Sciatic nerve (tissue), 2 donors: ENCODE measurements around the gene OVCA2. TPM values are rescaled to one million over a fixed set of nuclear protein-coding genes. Genes with fewer than 3 reads are reported as not detected.
A peak's percentile ranks its signal among the peaks of the same experiment; 100 is the strongest.
"Not testable (repeated sequence)": the region's sequence is repeated elsewhere in the genome, so short reads cannot be mapped to it uniquely, and the experiment has no call there.

Experiments used
- ATAC-seq: fragments of 200-7000 bp; cut with Tn5 transposase; one replicate; pipeline ENCODE4 v1.9.1; 2020; ENCODE audit warnings: mild to moderate bottlenecking, moderate library complexity
- DNase-seq: peaks from one replicate; pipeline ENCODE4 v3.0.0-alpha.2; 2020; ENCODE audit warnings: low spot score
- intact Hi-C: fragments of 100-400 bp; cut with DNase I; formaldehyde crosslinking; loops from one replicate; pipeline ENCODE4 v1.14.2; 2022
- total RNA-seq: library from RNA; stranded (reverse); fragmentation: NEBNext Ultra II Directional; extraction: Animal tissue kit (Norgen Biotek cat#: 25700); gene quantifications from one replicate; pipeline ENCODE4 v1.2.1, GENCODE V29; 2021
- donor health status: DM: no; HTN: no; CAD: no.
- donor health status: DM: no; HTN: no; CAD: no.

Gene OVCA2
- total RNA-seq, 1 donor from 2014 or later: 12.9 TPM

DNA sequence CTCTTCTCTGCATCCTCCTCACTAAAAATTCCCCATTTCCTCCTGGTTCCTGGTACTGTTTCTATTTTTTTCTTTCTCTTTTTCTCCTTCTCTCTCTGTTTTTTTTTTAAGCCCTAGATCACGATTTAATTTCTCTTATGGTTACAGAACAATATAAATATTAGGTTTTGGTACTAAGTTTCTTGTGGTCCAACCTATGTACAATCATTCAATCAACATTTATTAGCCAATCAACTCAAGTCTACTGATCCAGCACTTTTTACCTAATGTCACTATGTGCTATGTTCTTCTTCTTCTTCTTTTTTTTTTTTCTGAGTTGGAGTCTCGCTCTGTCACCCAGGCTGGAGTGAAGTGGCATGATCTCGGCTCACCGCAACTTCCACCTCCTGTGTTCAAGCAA, 29.3 kb upstream of the OVCA2 start:
- intact Hi-C loops: no loop called here
- DNase-seq (no peak), ATAC-seq (no peak)

DNA sequence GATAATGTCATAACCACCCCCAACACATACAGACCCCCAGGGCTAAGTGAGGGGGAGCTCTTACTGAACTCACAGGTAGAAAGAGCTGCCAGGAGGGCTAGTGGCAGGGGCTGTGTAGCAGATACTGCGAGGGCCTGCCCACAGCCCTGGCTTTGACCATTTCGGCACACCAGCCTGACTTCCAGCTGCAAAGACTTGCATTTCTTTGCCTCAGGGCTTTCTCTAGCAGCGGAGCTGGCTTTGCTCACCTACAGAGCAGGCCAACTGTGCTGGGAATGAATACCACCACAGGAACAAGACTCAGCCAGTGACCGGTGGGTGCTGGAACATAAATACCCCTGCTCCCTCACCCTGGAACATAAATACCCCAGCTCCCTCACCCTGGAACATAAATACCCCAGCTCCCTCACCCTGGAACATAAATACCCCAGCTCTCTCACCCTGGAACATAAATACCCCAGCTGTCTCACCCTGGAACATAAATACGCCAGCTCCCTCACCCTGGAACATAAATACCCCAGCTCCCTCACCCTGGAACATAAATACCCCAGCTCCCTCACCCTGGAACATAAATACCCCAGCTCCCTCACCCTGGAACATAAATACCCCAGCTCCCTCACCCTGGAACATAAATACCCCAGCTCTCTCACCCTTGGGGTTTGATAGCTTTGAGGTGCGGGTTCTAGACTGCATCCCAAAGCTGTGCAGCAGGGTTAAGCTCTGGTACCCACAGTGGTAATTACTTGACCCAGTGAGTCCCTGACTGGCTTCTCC, 28.4 kb upstream of the OVCA2 start:
- DNase-seq, ATAC-seq, intact Hi-C loops: not testable (repeated sequence)

DNA sequence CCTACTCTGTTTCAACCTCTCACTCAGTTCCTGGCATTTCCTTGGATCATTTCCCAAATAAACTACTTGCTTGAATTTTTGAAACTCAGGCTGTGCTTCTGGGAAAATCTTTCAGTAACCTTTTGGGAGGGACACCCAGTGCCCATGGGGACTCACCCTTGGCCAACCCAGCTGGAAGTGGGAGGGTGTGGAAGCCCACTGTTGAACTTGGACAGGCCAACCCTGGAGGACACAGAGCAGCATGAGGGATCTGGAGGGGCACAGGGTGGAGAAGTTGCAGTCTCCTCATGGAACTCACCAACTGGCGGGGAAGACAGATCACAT, 27.9 kb upstream of the OVCA2 start:
- DNase-seq (no peak), ATAC-seq (no peak)
- intact Hi-C loops: no loop called here

DNA sequence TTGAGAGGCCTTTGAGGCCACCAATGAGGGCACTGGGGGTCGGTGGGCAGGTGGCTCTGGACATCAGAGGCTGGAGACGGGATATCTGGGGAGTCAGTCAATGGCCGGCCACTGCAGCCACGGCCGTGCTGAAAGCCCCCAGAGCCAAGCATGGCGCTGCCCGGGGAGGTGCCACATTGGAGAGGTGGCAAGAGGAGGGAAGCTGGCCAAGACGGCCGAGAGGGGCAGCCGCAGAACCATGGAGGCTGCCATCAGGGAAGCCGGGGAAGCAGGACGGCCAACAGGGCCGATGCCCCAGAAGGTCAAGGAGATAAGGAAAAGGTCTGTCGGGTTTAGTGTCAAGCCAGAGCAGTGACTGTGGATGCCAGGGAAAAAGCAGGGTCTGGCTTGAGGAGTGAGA, 26.5 kb upstream of the OVCA2 start:
- no peak for DNase-seq
- no peak for ATAC-seq
- intact Hi-C loops: no loop called here

DNA sequence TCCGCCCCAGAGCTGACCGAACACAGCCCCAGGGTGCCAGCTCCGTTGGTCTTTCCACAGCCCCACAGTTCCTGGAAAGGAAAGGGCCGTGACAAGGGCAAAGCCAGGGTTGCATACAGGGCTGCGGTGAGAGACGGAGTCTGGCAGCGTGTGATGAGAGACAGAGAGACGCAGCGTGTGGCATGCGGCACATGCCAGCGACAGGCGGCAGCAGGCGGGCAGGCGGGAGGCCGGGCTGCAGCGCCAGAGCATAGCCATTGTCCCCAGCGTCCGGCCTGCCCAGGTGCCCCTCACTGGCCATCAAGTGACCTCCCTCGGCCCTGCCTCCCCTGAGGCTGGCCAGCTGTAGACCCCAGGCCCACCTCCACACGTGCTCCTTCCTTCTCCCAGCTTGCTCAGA, 25.3 kb upstream of the OVCA2 start:
- no peak for ATAC-seq
- intact Hi-C loops: no loop called here
- DNase-seq: no peak

DNA sequence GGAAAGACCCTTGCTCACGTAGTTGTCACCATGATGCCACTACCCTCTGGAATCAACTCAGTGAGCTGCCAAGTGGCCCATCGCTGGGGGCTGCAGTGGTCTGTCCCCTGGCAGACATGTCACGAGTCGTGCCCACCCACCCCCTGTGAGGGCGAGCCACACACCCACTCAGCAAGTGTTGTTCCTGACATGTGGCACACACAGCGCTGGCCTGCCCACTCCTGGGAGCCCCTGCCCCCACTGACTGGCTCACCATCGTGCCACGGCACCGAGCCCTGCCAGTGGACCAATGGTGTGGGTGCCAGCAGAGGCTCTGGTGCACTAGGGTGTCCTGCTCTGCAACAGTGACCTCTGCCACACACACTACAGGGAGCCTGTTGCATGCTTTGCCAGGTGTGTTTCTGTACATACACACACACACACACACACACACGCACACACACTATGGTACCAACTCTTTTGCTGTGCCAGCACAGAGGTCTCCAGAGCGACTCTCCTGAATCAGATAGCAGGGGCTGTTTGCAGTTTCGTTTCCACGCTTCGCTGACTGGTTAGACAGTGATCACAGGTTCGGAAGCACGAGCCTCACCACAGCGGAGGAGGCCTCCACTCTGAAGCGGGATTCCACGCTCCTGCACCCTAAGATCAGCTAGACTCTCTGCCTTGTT, 24.4 kb upstream of the OVCA2 start:
- no peak for DNase-seq
- no peak for ATAC-seq
- intact Hi-C loops: no loop called here

DNA sequence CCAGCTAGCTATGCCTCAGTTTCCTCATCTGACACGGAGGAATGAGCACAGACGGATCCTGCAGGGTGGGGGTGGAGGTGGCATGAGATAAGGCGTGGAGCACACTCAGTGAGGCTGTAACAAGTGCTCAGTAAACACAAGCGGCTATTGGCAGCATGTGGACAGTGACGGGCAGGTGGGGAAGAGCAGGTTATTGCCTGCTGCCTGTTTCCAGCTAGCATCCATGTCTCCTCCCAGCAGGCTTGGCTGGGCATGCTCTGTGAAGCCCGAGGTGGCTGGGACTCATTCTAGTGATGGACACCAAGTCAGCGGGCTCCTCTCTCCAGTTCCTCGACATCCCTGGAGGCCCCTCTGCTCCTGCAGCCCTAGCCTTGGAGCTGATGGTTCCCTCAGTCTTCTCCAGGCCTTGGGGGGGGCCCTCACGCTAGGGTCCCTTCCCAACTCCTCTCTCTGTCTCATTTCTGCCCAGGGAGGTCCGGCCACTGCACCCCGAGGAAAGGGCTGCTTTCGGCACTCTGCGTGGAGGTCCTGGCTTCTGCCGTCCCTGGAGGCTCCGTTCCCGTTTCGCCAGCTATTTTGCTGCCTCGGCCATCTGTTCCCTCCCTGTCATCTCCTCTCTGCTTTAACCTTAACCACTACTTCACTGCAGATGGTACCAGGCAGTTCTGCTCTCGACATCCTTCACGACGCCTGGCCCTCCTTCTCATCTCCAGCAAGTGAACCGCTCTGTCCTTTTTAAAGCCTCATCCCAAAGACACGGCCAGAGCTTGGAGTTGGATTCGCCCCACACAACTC, 22.9 kb upstream of the OVCA2 start:
- ATAC-seq: no peak

DNA sequence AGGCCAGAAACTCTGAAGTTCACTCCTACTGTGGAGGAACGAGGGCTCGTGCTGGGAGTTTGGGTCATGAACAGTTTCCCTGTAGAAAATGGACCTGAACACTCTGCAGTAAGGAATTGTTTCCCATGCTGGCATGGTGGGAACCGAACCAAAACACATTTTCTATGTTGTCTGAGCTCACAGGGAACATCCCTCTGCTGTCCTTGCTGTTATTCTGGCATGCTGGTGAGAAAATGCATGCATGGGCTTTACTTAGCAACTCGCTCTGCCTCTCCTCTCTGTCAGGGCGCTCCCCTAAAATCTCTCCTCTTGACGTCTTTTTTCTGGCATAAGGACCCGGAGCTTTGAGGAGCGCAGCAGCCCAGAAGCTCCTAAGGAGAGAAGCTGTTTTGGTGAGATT, 22.1 kb upstream of the OVCA2 start:
- intact Hi-C loops: loop anchor here (10.0 kb wide), 1 partner anchor 115 kb away; no protein-coding TSS in a partner anchor
- ATAC-seq (no peak), DNase-seq (no peak)

More for the DNA sequence above, 22.9 kb upstream of the OVCA2 start:
- intact Hi-C loops: no loop called here
- no peak for DNase-seq

DNA sequence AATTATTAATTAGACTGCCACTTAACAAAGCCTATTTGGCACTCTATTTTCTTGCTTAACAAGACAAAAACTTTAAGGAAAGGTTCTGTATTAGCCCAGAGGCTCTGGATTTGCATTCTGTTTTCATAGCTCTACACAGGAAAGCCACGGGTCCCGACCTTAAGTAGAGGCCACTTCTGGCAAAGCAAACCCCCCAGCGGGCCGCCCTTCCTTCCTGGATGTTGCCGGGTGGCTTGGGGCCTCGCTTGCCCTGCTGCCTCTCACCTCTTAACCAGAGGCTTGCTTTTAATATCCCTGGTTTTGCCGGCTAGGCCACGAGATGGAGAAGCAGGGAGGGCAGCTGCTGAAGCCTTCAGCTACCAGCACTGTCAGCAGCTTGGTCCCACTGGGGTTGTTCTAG, 21.1 kb upstream of the OVCA2 start:
- ATAC-seq (no peak), DNase-seq (no peak)
- intact Hi-C loops: loop anchor here (10.0 kb wide), 1 partner anchor 116 kb away; no protein-coding TSS in a partner anchor

DNA sequence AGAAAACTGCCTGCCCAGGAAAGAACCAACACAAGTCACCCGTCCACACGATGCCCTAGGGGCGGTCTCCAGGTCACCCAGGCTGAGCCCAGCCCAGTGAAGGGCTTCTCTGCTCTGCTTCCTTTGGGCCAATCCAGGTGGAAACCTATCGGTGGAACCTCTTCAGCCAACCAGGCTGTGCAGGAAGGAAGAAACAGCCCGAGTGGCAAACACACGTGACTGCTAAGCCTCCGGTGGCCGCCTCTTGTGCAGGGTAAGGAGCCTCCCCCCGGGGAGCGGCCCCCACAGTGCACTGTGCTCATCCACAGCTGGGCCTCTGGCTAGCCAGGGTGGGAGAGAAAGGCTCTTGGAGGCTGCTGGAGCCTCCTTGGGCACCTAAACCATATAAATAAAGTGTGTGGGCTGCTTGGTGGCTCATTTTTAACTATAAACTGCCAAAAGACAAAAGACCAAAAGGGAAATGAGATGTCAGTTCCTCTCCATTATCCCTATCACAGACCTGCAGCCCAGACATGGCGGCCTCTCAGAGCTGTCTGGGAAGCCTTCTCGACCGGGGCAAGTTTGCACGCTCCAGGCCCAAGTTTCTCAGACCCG, 19.1 kb upstream of the OVCA2 start:
- ATAC-seq (no peak), DNase-seq (no peak)
- intact Hi-C loops: loop anchor here (10.0 kb wide), 1 partner anchor 118 kb away; no protein-coding TSS in a partner anchor

DNA sequence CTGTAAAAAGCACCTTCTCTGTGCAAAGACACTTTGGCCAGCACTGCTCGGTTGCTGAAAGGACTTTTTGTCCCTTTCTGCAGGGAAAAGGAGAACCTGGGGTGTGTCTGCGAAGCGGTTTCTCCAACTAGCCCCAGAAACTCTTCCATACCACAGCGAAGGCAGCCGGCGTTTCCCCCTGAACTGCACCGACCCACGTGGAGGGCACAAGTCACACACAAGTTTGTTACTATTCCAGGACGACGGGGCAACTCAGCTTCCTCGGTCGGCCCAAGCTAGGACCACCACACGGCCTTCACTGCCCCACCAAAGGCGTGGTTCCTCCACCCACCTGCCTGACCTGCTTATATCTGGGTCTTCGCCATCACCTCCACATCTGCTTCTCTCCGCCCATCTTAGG, 18.6 kb upstream of the OVCA2 start:
- DNase-seq (no peak), ATAC-seq (no peak)
- intact Hi-C loops: loop anchor here (10.0 kb wide), 1 partner anchor 118 kb away; no protein-coding TSS in a partner anchor

DNA sequence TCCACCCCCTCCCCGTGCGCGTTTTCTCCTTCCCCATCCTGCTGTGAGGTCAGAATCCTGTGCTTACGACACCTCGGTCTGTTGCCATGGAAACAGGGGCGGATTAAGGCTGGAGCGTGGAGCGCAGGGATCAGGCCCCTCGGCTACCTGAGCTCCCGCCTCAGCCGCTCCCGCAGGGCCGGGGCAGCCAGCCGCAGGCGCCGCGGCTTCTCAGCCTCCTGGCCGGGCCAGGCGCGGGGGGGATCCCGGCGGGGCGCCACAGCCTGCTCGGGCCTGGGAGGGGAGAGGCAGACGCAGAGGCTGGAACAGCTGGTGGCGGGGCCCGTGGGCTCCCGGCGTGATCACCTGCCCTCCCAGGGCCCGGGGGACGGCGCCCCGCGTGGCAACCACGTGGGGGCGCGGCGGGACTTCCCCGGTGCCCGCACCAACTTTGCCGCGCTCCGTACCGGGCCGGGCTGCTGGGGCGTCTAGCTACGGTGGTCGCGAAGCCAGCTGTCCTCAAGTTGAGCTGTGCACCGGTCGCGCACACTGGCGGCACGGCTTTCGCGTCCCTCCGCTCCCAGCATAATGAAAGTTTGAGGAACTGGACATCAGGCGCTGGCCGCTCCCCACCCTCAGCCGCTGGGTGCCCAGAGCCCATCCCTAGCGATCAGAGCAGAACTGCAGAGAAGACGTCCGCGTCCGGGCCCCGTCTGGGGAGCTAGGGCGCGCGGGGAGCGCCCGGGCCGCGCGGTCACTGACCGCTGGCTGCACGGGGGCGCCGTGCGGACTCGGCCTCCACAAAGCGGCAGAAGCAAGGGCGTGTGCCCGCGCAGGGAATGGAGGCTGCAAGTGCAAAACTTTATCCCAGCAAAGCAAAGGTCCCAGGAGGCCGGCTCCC, 17.9 kb upstream of the OVCA2 start:
- DNase-seq (peak; percentile 81), ATAC-seq (peak; percentile 77)
- intact Hi-C loops: loop anchor here (10.0 kb wide), 1 partner anchor 119 kb away; no protein-coding TSS in a partner anchor

DNA sequence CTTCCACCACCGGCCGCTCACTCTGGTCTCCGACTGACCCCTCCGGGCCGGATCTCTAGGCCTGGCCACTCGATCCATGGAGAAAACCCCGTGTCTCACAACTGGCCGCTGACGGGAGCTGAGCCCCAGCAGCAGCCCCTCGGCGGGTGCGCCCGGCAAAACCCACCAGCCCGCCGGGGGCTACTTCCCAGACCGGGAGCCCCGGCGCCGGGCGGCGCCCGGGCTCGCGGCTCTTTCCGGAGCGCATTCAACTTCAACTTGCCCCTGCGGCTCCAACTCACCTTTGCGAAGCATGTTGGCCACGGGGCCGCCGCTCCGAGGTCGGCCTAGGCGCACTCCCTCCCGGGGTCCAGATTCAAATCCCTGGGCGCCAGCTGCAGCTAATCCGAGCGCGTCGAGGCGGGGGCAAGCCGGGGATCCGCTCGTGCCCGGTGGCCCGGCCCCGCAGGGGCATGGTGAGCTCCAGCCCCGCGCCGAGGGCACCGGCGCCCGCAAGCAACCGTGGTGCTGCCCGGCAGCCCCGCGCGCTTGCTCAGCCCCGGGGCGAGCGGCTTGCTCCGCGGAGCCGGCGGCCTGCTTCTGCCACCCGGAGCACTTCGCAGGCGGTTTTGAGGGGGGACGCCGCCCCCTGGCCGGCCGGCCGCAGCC, 17.1 kb upstream of the OVCA2 start:
- DNase-seq (no peak), ATAC-seq (no peak)
- intact Hi-C loops: loop anchor here (10.0 kb wide), 1 partner anchor 120 kb away; no protein-coding TSS in a partner anchor

DNA sequence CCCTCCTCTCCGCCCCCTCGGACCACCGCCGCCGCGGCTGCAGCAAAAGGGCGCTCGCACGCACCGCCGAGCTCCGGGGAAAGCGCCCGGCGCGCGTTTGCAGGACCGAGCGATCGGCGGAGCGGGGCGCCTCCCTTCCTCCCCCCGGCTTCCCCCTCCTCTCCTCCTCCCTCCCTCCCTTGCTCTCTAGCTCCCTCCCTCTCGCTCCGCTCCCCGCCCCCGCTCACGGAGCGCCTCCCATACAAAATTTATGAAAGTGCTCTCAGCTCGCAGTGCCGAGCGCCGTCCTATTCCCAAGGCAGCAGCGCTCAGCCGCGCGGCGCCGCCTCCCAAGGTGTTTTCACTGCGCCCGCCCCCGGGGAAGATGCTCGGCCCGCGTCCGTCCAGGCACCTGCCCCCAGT, 16.6 kb upstream of the OVCA2 start, which contains the start of gene RTN4RL1:
RTN4RL1 (minus strand) TSS at position 115 of the 402 bp plus-strand sequence. CDS start 469 bp downstream, outside the sequence.
- ATAC-seq: peak; percentile 34
- intact Hi-C loops: loop anchor here (10.0 kb wide), 1 partner anchor 120 kb away; no protein-coding TSS in a partner anchor
- peak; percentile 84 for DNase-seq

DNA sequence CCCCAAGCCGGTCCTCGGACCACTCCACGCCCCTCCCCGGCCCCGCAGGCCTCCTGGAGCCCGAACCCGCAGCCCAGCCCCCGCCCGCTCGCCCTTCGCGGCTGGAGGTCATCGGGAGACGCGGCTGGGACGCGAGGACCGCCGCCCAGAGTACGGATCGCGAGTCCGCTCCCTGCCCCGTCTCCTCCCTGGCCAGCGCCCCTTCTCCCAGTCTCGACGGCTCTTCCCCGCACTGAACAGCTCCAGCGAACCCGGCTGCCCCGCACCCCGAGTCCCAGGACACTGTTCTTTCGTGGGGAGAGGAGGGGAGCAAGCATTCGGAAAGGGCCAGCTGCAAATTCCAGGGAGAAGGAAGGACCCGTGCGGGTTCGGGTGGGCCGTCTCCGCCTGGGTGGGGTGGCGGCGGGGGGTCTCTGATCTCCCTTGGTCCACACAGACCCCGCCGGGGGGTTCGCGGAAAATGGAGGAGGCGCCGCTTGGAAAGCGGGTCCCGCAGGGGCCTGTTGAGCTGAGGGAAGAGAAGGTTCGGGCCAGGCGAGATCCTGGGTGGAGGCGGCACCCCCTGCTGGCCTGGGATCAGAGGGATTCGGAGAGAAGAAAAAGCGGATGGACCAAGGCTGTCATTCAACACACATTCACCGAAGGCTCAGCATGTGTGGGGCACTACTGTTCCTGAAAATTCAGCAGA, 16.1 kb upstream of the OVCA2 start:
- intact Hi-C loops: loop anchor here (10.0 kb wide), 1 partner anchor 121 kb away; no protein-coding TSS in a partner anchor
- DNase-seq (peak; percentile 87), ATAC-seq (peak; percentile 43)

DNA sequence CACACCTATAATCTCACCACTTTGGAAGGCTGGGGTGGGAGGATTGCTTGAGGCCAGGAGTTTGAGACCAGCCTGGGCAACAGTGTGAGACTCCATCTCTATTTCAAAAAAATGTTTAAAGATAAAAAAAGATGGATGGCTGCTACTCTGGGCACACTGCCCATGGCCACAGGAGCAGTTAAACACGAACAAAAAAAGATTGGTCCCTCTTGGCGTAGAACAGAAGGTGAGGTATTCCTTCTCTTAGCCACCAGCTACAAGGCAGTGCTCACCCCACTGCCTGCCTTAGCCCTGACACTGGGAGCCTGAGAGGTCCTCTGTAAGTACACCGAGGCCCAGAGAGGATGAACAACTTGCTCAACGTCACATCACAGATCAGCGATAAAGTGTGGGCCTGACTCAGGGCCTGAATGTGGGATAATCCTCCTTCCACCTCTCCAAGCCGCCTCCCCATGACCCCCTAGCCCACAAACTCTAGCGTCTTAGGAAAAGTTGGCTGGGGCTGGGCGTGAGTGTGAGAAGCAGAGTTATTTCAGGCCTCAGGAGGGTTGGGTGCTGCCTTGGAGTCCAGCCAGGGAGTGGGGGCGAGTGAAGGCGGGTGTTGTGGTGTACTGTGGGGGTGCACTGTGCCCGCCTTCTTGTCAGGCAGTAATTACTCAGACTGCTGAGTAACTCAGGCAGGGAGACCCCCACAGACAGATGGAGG, 14.1 kb upstream of the OVCA2 start:
- intact Hi-C loops: loop anchor here (10.0 kb wide), 1 partner anchor 123 kb away; no protein-coding TSS in a partner anchor
- DNase-seq (no peak), ATAC-seq (no peak)
